ENCODE measurements around the gene TAF12.
A peak's percentile ranks its signal among the peaks of the same experiment; 100 is the strongest.
"Not testable (repeated sequence)": the region's sequence is repeated elsewhere in the genome, so short reads cannot be mapped to it uniquely, and the experiment has no call there.

The TAF12 gene

DNA sequence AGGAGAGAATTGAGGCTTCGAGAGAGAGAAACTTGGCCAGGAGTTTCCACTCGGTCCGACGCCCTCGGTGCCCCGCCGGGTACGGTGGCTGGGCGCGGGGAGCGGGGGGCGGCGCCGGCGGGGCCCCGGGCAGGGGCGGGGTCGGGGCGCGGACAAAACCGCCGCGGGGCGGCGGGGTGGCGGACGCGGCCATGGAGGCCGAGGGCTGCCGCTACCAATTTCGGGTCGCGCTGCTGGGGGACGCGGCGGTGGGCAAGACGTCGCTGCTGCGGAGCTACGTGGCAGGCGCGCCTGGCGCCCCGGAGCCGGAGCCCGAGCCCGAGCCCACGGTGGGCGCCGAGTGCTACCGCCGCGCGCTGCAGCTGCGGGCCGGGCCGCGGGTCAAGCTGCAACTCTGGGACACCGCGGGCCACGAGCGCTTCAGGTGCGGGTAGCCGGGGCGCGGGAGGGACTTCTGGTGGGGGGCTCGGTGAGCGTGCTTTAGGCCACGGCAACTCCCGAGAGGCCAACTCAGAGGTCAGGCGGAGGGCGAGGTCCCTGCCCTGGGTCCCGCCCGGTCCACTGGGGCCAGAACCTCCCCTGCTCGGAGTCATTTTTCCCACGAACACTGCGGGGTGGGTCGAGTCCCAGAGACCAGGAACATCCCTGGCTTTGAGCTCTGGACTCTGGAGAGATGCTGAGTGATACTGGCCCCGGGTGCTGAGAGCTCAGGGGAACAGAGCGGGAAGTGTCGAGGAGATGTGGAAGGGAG lies 50.4 kb downstream of the TAF12 start:
- no peak overlapping the region for H3K27ac ChIP-seq (ENCODE audit: low read depth, low read length)
- no peak overlapping the region for H3K9ac ChIP-seq (ENCODE audit: low read length)
- peak overlapping the region; percentile 68 for H3K4me3 ChIP-seq (ENCODE audit: low read length)
- H3K27me3 ChIP-seq (ENCODE audit: control insufficient read depth, insufficient read depth, low read length) = no peaks in the 10 kb centered on the region
- no peaks in the 10 kb centered on the region for H3K36me3 ChIP-seq (ENCODE audit: control insufficient read depth, insufficient read depth, low read length)
- no peaks in the 10 kb centered on the region for H3K4me1 ChIP-seq (ENCODE audit: control insufficient read depth, insufficient read depth, low read length)

DNA sequence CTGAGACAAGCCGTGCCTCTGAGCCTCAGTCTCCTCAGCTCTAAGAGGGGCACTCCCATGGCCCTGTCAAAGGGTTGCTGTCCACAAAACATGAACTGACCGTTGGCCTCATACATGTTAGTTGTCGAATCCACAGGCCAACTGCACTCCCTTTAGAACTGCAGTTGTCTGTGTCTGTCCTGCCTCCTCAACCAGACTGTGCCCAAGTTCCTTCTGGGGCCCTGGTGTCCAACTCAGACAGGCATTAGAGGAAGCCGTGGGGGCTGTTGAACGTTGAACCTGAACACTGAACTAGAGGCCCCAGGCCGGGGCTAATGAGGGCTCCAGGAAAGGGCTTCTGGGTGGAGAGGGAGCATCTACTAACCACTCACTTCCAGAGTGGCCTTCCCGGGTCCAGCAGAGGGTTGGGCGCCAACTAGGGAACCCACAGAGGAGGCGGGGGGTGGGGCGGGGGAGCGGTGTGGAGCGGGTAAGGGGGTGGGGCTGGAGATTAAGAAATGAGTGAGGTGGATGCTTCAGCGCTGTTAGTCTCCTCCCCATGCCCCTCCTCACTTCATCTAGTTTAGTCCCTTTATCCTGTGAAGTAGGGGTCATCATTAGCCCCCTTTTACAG lies 51.1 kb downstream of the TAF12 start, which contains the start of gene RAB42:
RAB42 (plus strand) TSS at position 558 of the 613 bp plus-strand sequence. CDS start 247 bp downstream, outside the sequence.
- H3K4me1 ChIP-seq (ENCODE audit: control insufficient read depth, insufficient read depth, low read length) = no peaks in the 10 kb centered on the region
- H3K27ac ChIP-seq (ENCODE audit: low read depth, low read length) = no peak within 1 kb of the TSS
- no peak within 1 kb of the TSS for H3K9ac ChIP-seq (ENCODE audit: low read length)
- H3K27me3 ChIP-seq (ENCODE audit: control insufficient read depth, insufficient read depth, low read length) = no peaks in the 10 kb centered on the region
- H3K4me3 ChIP-seq (ENCODE audit: low read length) = peak within 1 kb of the TSS; percentile 68
- no peaks in the 10 kb centered on the region for H3K36me3 ChIP-seq (ENCODE audit: control insufficient read depth, insufficient read depth, low read length)

DNA sequence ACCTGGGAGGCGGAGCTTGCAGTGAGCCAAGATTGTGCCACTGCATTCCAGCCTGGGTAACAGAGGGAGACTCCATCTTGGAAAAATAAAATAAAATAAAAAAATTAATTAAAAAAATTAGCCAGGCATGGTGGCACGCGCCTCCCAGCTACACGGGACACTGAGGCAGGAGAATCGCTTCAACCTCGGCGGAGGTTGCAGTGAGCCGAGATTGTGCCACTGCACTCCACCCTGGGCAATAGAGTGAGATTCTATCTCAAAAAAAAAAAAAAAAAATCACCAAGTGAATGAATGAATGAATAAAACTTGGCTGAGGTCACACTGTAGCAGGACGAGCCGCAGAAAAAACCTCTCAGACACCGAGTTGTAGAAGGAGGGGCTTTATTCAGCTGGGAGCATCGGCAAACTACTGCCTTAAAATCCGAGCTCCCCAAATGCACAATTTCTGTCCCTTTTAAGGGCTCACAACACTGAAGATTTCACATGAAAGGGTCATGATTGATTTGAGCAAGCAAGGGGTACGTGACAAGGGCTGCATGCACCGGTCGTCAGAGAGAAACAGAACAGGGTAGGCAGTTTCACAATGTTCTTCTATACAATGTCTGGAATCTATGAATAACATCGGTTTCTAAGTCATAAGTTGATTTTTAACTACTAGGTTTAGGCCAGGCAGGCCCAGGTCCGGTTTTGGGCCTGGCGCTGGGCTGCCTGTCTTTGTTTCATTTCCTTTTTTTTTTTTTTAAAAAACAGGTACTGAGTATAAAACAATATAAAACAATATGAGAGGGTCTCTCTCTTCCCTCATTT lies 56.1 kb downstream of the TAF12 start:
- not testable (repeated sequence) for H3K4me3 ChIP-seq (ENCODE audit: low read length); H3K4me1 ChIP-seq (ENCODE audit: control insufficient read depth, insufficient read depth, low read length); H3K27me3 ChIP-seq (ENCODE audit: control insufficient read depth, insufficient read depth, low read length); H3K9ac ChIP-seq (ENCODE audit: low read length); H3K27ac ChIP-seq (ENCODE audit: low read depth, low read length); H3K36me3 ChIP-seq (ENCODE audit: control insufficient read depth, insufficient read depth, low read length)

DNA sequence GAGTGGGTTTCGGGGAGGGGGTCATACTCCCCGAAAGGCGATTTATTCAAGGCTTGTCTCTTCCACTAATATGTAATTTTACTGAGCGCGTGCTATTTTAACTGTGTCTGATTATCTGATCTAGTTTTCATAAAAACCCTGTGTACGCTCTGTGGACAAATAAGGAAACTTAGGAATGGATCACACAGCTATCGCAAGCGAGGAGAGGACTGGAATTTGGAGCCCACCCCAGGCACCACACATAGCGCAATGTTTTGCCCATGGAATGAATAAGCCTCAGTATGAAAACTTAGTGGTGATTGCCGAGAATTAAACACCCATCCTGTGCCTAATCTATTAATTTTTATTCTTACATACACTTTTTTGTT lies 60.6 kb downstream of the TAF12 start:
- peaks cover 9% of the 10 kb centered on the region for H3K4me1 ChIP-seq (ENCODE audit: control insufficient read depth, insufficient read depth, low read length)
- H3K27ac ChIP-seq (ENCODE audit: low read depth, low read length) = peak overlapping the region; percentile 89

DNA sequence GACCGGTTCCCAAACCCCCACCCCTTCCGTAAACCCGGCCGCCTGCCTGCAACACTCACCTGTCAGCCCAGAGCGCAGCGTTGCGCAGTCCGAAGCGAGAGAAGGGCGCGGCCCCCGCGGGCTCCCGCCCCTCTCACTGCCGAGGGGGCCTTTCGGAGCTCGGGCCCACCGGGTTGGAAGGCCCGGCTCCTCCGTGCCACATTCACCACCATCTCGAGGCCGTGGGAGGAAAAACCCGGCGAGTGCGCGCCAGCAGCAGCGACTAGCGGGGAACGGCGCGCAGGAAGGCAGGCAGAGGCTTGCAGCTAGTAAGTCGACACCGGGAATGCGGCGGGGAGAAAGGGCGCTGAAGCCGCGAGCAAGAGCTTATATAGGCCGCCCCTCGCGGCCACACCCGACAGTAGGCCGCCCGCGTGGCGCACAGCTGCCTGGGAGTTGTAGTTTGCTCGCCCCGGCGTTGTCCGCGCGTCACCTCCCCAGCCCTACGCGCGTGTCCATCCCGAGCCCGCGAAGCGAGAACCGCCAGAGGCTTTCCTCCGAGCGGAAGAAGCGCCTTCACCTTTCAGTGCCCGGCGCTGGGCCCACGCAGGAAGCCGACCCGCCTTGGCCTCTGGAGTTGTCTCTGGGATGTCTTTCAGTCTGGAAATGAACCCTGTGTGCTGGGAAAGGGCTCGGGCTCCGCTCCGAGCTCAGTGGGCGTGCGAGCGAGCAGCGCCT lies 61.2 kb downstream of the TAF12 start:
- peak overlapping the region; percentile 89 for H3K27ac ChIP-seq (ENCODE audit: low read depth, low read length)
- peaks cover 26% of the 10 kb centered on the region for H3K36me3 ChIP-seq (ENCODE audit: control insufficient read depth, insufficient read depth, low read length)
- H3K4me3 ChIP-seq (ENCODE audit: low read length) = peak overlapping the region; percentile 88
- H3K27me3 ChIP-seq (ENCODE audit: control insufficient read depth, insufficient read depth, low read length) = no peaks in the 10 kb centered on the region
- peak overlapping the region; percentile 50 for H3K9ac ChIP-seq (ENCODE audit: low read length)
- peaks cover 9% of the 10 kb centered on the region for H3K4me1 ChIP-seq (ENCODE audit: control insufficient read depth, insufficient read depth, low read length)

More for the DNA sequence above, 60.6 kb downstream of the TAF12 start:
- H3K27me3 ChIP-seq (ENCODE audit: control insufficient read depth, insufficient read depth, low read length) = no peaks in the 10 kb centered on the region
- peaks cover 23% of the 10 kb centered on the region for H3K36me3 ChIP-seq (ENCODE audit: control insufficient read depth, insufficient read depth, low read length)
- peak overlapping the region; percentile 50 for H3K9ac ChIP-seq (ENCODE audit: low read length)
- H3K4me3 ChIP-seq (ENCODE audit: low read length) = peak overlapping the region; percentile 88

DNA sequence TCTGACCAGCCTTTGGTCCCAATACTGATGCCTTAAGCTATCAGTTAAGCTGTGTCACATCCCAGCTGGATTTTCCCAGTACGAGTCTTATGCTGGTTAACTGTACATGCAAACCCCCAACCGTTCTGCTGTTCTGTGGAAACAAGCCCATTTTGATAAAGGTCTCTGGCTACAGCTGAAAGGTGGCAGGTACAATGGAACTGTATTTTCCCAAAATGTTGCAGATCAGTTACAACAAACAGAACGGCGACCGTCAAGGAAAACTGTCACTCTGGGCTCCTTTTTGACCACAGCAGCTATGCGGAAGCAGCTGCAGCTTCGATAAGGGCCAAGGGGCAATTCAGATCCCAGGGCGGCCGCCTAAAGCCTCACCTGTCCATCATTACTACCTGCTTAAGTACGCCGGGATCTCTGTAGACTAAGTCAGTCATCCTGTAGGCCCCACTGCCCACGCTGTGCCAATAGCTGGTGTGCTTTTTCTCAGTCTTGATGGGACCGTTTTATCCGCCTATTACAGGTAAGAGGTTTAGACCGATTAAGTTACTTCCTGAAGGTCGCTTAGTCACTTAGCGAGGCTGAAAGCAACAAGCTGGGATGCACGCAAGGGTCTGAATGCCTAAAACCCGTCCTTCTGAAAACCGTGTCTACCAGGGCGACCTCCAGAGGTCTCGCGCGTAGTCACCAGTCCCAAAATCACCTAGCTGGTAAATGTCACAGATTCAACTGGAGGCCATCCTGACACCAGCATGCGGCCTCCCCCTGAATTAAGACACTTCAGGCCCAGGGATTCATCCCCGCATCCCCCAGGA lies 61.9 kb downstream of the TAF12 start:
- Histone ChIP-seq H3K27ac (ENCODE audit: low read depth, low read length) (peak overlapping the region; percentile 89), H3K9ac (ENCODE audit: low read length) (peak overlapping the region; percentile 50), H3K27me3 (ENCODE audit: control insufficient read depth, insufficient read depth, low read length) (no peaks in the 10 kb centered on the region), H3K4me1 (ENCODE audit: control insufficient read depth, insufficient read depth, low read length) (peaks cover 9% of the 10 kb centered on the region), H3K4me3 (ENCODE audit: low read length) (peak overlapping the region; percentile 88), H3K36me3 (ENCODE audit: control insufficient read depth, insufficient read depth, low read length) (peaks cover 28% of the 10 kb centered on the region)

DNA sequence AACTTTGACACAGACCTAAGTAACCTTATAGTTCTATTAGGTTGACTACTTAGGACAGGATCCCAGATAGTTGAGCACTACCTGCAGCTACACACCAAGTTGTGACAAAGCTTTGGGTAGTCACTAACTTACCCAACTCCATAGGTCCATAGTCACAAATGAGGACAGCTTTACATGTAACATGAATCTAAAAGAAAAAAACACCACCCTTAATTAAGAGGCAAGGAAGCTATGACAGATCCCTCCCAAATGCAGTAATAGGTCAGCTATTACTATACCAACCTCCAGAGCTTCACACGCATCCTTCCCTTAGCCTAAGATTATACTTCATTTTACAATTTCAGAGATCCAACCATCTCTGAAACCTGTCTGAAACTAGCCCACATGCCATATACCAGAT lies 63.5 kb downstream of the TAF12 start:
- Histone ChIP-seq H3K36me3 (ENCODE audit: control insufficient read depth, insufficient read depth, low read length) (peaks cover 30% of the 10 kb centered on the region), H3K27ac (ENCODE audit: low read depth, low read length) (no peak overlapping the region), H3K4me3 (ENCODE audit: low read length) (peak overlapping the region; percentile 88), H3K4me1 (ENCODE audit: control insufficient read depth, insufficient read depth, low read length) (peaks cover 9% of the 10 kb centered on the region), H3K27me3 (ENCODE audit: control insufficient read depth, insufficient read depth, low read length) (no peaks in the 10 kb centered on the region), H3K9ac (ENCODE audit: low read length) (no peak overlapping the region)

DNA sequence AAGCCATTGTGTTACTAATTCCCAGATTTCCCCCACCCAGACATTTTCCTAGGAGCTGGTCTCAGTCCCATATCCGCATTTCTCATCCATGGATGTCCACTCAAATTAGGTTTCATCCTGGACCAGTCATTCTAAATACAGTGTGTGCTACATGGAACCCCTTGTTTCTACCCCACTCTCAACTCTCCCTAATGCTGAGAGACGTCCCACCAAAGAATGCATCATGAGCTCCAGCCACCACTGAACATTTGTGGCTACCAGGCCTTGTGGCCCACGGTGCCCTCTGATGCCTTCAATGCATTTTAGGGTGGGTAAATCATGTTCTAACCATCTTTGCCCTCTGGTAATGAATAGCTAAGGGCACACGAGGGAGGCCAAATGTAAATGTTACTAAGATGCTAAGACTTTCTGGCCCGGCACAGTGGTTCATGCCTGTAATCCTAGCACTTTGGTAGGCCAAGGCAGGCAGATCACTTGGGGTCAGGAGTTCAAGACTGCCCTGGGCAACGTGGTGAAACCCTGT lies 64.1 kb downstream of the TAF12 start:
- H3K36me3 ChIP-seq (ENCODE audit: control insufficient read depth, insufficient read depth, low read length) = peaks cover 30% of the 10 kb centered on the region
- no peak overlapping the region for H3K27ac ChIP-seq (ENCODE audit: low read depth, low read length)
- H3K27me3 ChIP-seq (ENCODE audit: control insufficient read depth, insufficient read depth, low read length) = no peaks in the 10 kb centered on the region
- H3K9ac ChIP-seq (ENCODE audit: low read length) = no peak overlapping the region
- peaks cover 9% of the 10 kb centered on the region for H3K4me1 ChIP-seq (ENCODE audit: control insufficient read depth, insufficient read depth, low read length)
- H3K4me3 ChIP-seq (ENCODE audit: low read length) = no peak overlapping the region

DNA sequence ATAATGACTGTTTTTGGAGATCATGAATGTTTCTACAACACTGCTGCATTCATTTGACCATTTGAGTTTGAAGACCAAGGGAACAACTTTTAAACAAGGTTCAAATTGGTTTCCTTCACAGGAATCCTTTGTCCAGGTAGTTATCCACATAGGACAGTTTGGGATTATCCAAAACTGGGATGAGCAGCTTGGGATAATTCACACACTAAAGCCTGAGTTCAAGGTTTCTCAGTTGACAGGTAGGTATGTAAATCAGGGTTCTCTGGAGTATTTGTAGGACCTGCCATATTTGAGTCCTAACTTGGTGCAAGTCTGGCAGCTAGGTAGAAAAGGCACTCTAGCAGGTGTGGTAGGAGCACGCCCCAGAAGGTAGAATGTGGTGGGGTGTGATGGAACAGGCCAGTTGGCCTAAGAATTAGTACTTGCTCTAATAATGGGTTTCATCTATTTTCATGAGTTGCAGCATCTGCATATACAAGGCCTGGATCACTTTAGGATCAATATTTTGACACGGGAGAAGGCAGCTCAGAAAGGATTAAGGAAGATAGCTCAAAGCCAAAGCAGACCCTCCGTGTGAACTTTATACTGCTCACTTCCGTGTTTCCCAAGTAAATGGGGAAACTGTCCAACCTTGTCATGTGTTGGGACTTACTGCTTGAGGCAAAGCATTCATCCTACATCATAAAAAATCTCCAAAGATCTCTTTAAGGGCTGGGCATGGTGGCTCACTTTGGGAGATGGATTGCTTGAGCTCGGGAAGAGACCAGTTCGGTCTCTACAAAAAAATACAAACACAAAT lies 64.9 kb downstream of the TAF12 start:
- no peak overlapping the region for H3K9ac ChIP-seq (ENCODE audit: low read length)
- H3K27me3 ChIP-seq (ENCODE audit: control insufficient read depth, insufficient read depth, low read length) = no peaks in the 10 kb centered on the region
- no peak overlapping the region for H3K27ac ChIP-seq (ENCODE audit: low read depth, low read length)
- H3K4me1 ChIP-seq (ENCODE audit: control insufficient read depth, insufficient read depth, low read length) = peaks cover 9% of the 10 kb centered on the region
- no peak overlapping the region for H3K4me3 ChIP-seq (ENCODE audit: low read length)
- peaks cover 30% of the 10 kb centered on the region for H3K36me3 ChIP-seq (ENCODE audit: control insufficient read depth, insufficient read depth, low read length)

DNA sequence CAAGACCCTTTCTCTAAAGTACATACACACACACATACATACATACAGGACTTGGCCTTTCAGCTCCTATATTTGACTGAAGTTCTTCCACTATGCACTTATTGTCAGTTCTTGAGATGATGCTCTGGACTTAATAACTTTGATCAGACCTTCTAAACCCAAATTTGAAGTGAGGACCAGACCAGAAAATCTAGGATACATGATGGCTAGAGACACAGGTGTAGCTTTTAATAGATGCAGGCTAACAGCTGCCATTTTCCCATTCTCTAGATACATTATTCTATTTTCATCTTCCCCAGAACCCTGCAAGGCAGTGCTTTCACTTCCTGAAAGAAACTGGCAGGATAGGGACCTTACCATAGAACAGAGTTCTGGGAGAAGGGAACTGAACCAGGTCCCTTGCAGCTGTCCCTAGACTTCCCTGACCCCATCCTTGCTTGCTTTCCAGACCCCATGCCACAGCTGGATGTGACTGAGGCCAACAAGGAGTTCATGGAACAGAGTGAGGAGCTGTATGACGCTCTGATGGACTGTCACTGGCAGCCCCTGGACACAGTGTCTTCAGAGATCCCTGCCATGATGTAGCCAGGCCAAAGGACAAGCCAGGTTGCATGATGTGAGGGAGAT lies 65.7 kb downstream of the TAF12 start:
- Histone ChIP-seq H3K4me3 (ENCODE audit: low read length) (no peak overlapping the region), H3K4me1 (ENCODE audit: control insufficient read depth, insufficient read depth, low read length) (peaks cover 9% of the 10 kb centered on the region), H3K27me3 (ENCODE audit: control insufficient read depth, insufficient read depth, low read length) (no peaks in the 10 kb centered on the region), H3K36me3 (ENCODE audit: control insufficient read depth, insufficient read depth, low read length) (peaks cover 30% of the 10 kb centered on the region), H3K9ac (ENCODE audit: low read length) (no peak overlapping the region), H3K27ac (ENCODE audit: low read depth, low read length) (no peak overlapping the region)

Data from rectal smooth muscle tissue (tissue), 1 donor.